ENCODE data around the gene OLIG2.
A peak's percentile ranks its signal among the peaks of the same experiment; 100 is the strongest.

The OLIG2 gene

DNA sequence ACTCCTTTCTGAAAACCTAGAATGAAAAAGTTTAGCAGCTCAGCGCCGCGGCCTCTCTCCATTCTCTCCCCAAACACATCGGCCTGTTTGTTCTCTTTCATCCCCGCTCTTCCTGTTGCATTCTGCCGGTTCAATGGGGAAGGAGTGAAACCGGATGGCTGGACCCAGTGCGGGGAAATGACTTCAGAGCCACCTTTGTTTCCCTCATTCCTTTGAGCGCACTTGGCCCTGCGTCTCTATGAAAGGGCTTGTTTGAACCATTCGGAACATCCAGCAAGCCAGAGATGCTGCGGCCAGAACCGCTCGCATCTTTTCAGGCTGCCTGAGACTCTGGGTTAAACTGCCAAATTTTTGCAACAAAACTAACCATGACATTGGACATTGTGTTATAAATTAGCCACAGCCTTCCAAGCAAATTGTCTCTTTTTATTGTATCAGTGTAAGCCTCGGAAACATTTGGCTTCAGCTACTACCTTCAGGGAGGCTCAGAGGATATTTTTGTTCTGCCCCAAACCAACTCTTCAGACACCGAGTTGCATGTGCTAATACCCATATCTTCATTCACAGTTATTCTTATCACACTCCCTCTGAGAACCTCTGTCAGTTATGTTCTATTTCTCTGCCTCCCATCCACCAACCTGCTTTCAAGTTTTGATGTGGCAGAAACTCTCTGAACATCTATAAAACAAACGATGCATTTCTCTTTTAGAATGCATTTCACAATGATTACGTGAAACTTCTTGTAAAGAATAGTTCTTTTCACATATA is 39.1 kb downstream of the OLIG2 start:
- DNase-seq (ENCODE audit: low read depth, low spot score) = no peak
- H3K4me3 ChIP-seq (ENCODE audit: insufficient read length, low read depth) = no peak overlapping the region
- H3K9me3 ChIP-seq (ENCODE audit: insufficient read depth, low read length) = no peaks in the 10 kb centered on the region
- H3K27me3 ChIP-seq (ENCODE audit: insufficient read depth, insufficient read length) = peaks cover 67% of the 10 kb centered on the region
- no peaks in the 10 kb centered on the region for H3K36me3 ChIP-seq (ENCODE audit: insufficient read depth, insufficient read length, low read length)
- H3K9ac ChIP-seq (ENCODE audit: insufficient read length, low read depth) = no peak overlapping the region
- no peak for TF ChIP-seq ZNF274 (IDR thresholded peaks at IDR 0.05; ENCODE audit: low read depth, low read length)
- TF ChIP-seq SUZ12 (IDR thresholded peaks at IDR 0.05; ENCODE audit: extremely low read depth, insufficient read depth, insufficient read length) = no peak
- TF ChIP-seq YY1 (IDR thresholded peaks at IDR 0.05; ENCODE audit: insufficient read depth, insufficient read length) = no peak
- peaks cover 5% of the 10 kb centered on the region for H3K4me1 ChIP-seq (ENCODE audit: insufficient read depth, insufficient read length)

- no peaks in the 10 kb centered on the region for H3K9me3 ChIP-seq (ENCODE audit: insufficient read depth, low read length)
- peaks cover 89% of the 10 kb centered on the region for H3K27me3 ChIP-seq (ENCODE audit: insufficient read depth, insufficient read length)
- no peak overlapping the region for H3K4me3 ChIP-seq (ENCODE audit: insufficient read length, low read depth)
- H3K36me3 ChIP-seq (ENCODE audit: insufficient read depth, insufficient read length, low read length) = no peaks in the 10 kb centered on the region
- no peak for TF ChIP-seq ZNF274 (IDR thresholded peaks at IDR 0.05; ENCODE audit: low read depth, low read length)
- no peak for TF ChIP-seq SUZ12 (IDR thresholded peaks at IDR 0.05; ENCODE audit: extremely low read depth, insufficient read depth, insufficient read length)
- TF ChIP-seq YY1 (IDR thresholded peaks at IDR 0.05; ENCODE audit: insufficient read depth, insufficient read length) = no peak
- no peak overlapping the region for H3K9ac ChIP-seq (ENCODE audit: insufficient read length, low read depth)
- no peak for DNase-seq (ENCODE audit: low read depth, low spot score)
- H3K4me1 ChIP-seq (ENCODE audit: insufficient read depth, insufficient read length) = peaks cover 2% of the 10 kb centered on the region
These were observed 41.3 kb downstream of the OLIG2 start for GRCh38 chr21:33067043-33067442.

DNA sequence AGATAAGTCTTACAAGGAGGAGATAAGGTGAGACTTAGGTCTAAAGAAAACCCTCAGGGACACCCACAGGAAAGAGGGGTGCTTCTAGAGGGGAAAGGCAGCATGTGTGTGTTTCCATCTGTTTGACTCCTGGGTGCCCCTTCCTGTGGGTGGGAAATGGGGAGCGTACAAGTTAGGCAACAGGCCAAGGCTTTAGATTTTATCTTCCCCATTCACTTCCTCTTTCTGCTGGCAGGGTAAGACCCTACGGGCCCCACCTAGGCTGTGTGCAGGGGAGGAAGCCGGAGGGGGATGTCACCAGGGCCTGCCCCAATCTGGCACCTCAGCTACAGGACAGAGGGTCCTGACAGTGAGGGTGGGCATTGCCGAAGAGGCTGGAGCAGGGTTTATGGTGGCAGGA is 41.7 kb downstream of the OLIG2 start:
- no peak overlapping the region for H3K4me3 ChIP-seq (ENCODE audit: insufficient read length, low read depth)
- H3K4me1 ChIP-seq (ENCODE audit: insufficient read depth, insufficient read length) = peaks cover 2% of the 10 kb centered on the region
- H3K27me3 ChIP-seq (ENCODE audit: insufficient read depth, insufficient read length) = peaks cover 93% of the 10 kb centered on the region
- H3K9me3 ChIP-seq (ENCODE audit: insufficient read depth, low read length) = no peaks in the 10 kb centered on the region
- TF ChIP-seq SUZ12 (IDR thresholded peaks at IDR 0.05; ENCODE audit: extremely low read depth, insufficient read depth, insufficient read length) (no peak), ZNF274 (IDR thresholded peaks at IDR 0.05; ENCODE audit: low read depth, low read length) (no peak), YY1 (IDR thresholded peaks at IDR 0.05; ENCODE audit: insufficient read depth, insufficient read length) (no peak)
- H3K9ac ChIP-seq (ENCODE audit: insufficient read length, low read depth) = no peak overlapping the region
- no peaks in the 10 kb centered on the region for H3K36me3 ChIP-seq (ENCODE audit: insufficient read depth, insufficient read length, low read length)
- DNase-seq (ENCODE audit: low read depth, low spot score) = no peak

DNA sequence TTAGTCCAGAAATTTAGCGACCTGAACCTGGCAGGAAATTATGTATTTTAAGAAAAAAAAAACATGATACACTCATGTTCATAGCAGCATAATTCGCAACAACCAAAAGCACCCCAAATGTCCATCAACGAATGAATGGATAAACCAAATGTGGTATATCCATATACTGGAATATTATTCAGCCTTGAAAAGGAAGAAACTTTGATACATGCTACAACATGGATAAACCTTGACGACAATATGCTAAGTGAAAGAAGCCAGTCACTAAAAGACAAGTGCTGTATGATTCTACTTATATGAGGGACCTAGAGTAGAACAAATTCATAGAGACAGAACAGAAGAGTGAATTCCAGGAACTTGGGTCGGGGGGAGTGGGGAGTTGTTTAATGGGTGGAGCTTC is 43.5 kb downstream of the OLIG2 start:
- no peak overlapping the region for H3K4me3 ChIP-seq (ENCODE audit: insufficient read length, low read depth)
- peaks cover 97% of the 10 kb centered on the region for H3K27me3 ChIP-seq (ENCODE audit: insufficient read depth, insufficient read length)
- TF ChIP-seq SUZ12 (IDR thresholded peaks at IDR 0.05; ENCODE audit: extremely low read depth, insufficient read depth, insufficient read length) (no peak), ZNF274 (IDR thresholded peaks at IDR 0.05; ENCODE audit: low read depth, low read length) (no peak), YY1 (IDR thresholded peaks at IDR 0.05; ENCODE audit: insufficient read depth, insufficient read length) (no peak)
- no peaks in the 10 kb centered on the region for H3K36me3 ChIP-seq (ENCODE audit: insufficient read depth, insufficient read length, low read length)
- DNase-seq (ENCODE audit: low read depth, low spot score) = no peak
- peaks cover 3% of the 10 kb centered on the region for H3K4me1 ChIP-seq (ENCODE audit: insufficient read depth, insufficient read length)
- H3K9me3 ChIP-seq (ENCODE audit: insufficient read depth, low read length) = no peaks in the 10 kb centered on the region
- H3K9ac ChIP-seq (ENCODE audit: insufficient read length, low read depth) = no peak overlapping the region

DNA sequence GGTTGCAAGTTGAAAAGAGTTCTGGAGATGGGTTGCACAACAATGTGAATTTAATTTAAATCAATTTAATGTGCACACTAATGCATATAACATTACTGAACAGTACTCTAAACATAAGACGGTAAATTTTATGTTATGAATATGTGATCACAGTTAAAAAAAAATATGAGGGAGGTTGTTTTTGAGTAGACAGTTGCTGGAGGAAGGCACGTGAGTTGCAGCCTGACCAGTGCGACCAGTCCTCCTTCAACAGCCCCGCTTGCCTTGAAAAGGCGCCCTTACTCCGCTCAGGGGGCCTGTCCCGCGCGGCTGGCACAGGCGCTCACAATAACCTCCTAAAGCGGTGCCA is 43.9 kb downstream of the OLIG2 start:
- Histone ChIP-seq H3K4me3 (ENCODE audit: insufficient read length, low read depth) (peak overlapping the region; percentile 53), H3K27me3 (ENCODE audit: insufficient read depth, insufficient read length) (peaks cover 97% of the 10 kb centered on the region), H3K9ac (ENCODE audit: insufficient read length, low read depth) (no peak overlapping the region), H3K9me3 (ENCODE audit: insufficient read depth, low read length) (no peaks in the 10 kb centered on the region), H3K36me3 (ENCODE audit: insufficient read depth, insufficient read length, low read length) (no peaks in the 10 kb centered on the region), H3K4me1 (ENCODE audit: insufficient read depth, insufficient read length) (peaks cover 3% of the 10 kb centered on the region)
- TF ChIP-seq SUZ12 (IDR thresholded peaks at IDR 0.05; ENCODE audit: extremely low read depth, insufficient read depth, insufficient read length) (no peak), ZNF274 (IDR thresholded peaks at IDR 0.05; ENCODE audit: low read depth, low read length) (no peak)
- no peak for DNase-seq (ENCODE audit: low read depth, low spot score)

- peak within 1 kb of the TSS; percentile 69 for H3K9ac ChIP-seq (ENCODE audit: insufficient read length, low read depth)
- H3K27me3 ChIP-seq (ENCODE audit: insufficient read depth, insufficient read length) = peaks cover 96% of the 10 kb centered on the region
- DNase-seq (ENCODE audit: low read depth, low spot score) = peak; percentile 76
- H3K9me3 ChIP-seq (ENCODE audit: insufficient read depth, low read length) = no peaks in the 10 kb centered on the region
- peaks cover 3% of the 10 kb centered on the region for H3K4me1 ChIP-seq (ENCODE audit: insufficient read depth, insufficient read length)
- no peak for TF ChIP-seq SUZ12 (IDR thresholded peaks at IDR 0.05; ENCODE audit: extremely low read depth, insufficient read depth, insufficient read length)
- no peak for TF ChIP-seq ZNF274 (IDR thresholded peaks at IDR 0.05; ENCODE audit: low read depth, low read length)
- TF ChIP-seq YY1 (IDR thresholded peaks at IDR 0.05; ENCODE audit: insufficient read depth, insufficient read length) = no peak
- no peaks in the 10 kb centered on the region for H3K36me3 ChIP-seq (ENCODE audit: insufficient read depth, insufficient read length, low read length)
- H3K4me3 ChIP-seq (ENCODE audit: insufficient read length, low read depth) = peak within 1 kb of the TSS; percentile 53
These were observed 44.4 kb downstream of the OLIG2 start, which contains the start of gene OLIG1 for GRCh38 chr21:33069994-33070743. TSS of gene OLIG1 (plus strand) at chr21:33070141. CDS start at chr21:33070247, 106 bp downstream.

GRCh38 chr21:33070744-33070997 is 44.9 kb downstream of the OLIG2 start:
- Histone ChIP-seq H3K27me3 (ENCODE audit: insufficient read depth, insufficient read length) (peaks cover 93% of the 10 kb centered on the region), H3K4me1 (ENCODE audit: insufficient read depth, insufficient read length) (peaks cover 5% of the 10 kb centered on the region), H3K9ac (ENCODE audit: insufficient read length, low read depth) (peak overlapping the region; percentile 69), H3K4me3 (ENCODE audit: insufficient read length, low read depth) (peak overlapping the region; percentile 53), H3K36me3 (ENCODE audit: insufficient read depth, insufficient read length, low read length) (no peaks in the 10 kb centered on the region), H3K9me3 (ENCODE audit: insufficient read depth, low read length) (no peaks in the 10 kb centered on the region)
- TF ChIP-seq YY1 (IDR thresholded peaks at IDR 0.05; ENCODE audit: insufficient read depth, insufficient read length) (no peak), ZNF274 (IDR thresholded peaks at IDR 0.05; ENCODE audit: low read depth, low read length) (no peak), SUZ12 (IDR thresholded peaks at IDR 0.05; ENCODE audit: extremely low read depth, insufficient read depth, insufficient read length) (no peak)
- no peak for DNase-seq (ENCODE audit: low read depth, low spot score)

Measured in NT2/D1 (cell line).